Neural cell (in vitro differentiated cells): ENCODE results near the gene GMPR. TPM values are rescaled to one million over a fixed set of nuclear protein-coding genes. Genes with fewer than 3 reads are reported as not detected.

ENCODE experiments used
- H2AFZ ChIP-seq: fragments of 200-600, 300-800 bp; sonication (generic), shearing (Covaris generic); 2 replicates; pipeline ENCODE4 v1.6.0; 2014; ENCODE audit warnings: low read depth, mild to moderate bottlenecking, antibody characterized with exemption, low read length, moderate library complexity
- H3F3A ChIP-seq: fragments of 200-600 bp; shearing (Covaris generic); 2 replicates; pipeline ENCODE4 v1.6.1; 2016; ENCODE audit warnings: mild to moderate bottlenecking, moderate library complexity, mixed read lengths, antibody characterized with exemption, low read length; ENCODE audit not compliant: insufficient read depth, poor library complexity, severe bottlenecking
- H3K27ac ChIP-seq: fragments of 200-600, 300-800 bp; sonication (generic), shearing (Covaris generic); 2 replicates; pipeline ENCODE4 v1.5.1; 2014; ENCODE audit warnings: mild to moderate bottlenecking, low read length, moderate library complexity
- H3K27me3 ChIP-seq: fragments of 300-800, 200-600 bp; sonication (generic), shearing (Covaris generic); 2 replicates; pipeline ENCODE4 v1.6.0; 2014; ENCODE audit warnings: mild to moderate bottlenecking, low read depth, low read length, moderate library complexity; ENCODE audit not compliant: insufficient read depth
- H3K36me3 ChIP-seq: fragments of 300-800, 200-600 bp; sonication (generic), shearing (Covaris generic); 2 replicates; pipeline ENCODE4 v1.5.1; 2014; ENCODE audit warnings: mild to moderate bottlenecking, antibody characterized with exemption, low read length, moderate library complexity; ENCODE audit not compliant: insufficient read depth
- H3K4me2 ChIP-seq: fragments of 300-800, 200-600 bp; sonication (generic), shearing (Covaris generic); 2 replicates; pipeline ENCODE4 v1.6.0; 2014; ENCODE audit warnings: mild to moderate bottlenecking, low read length
- H3K4me3 ChIP-seq: fragments of 300-800, 200-600 bp; sonication (generic), shearing (Covaris generic); 2 replicates; pipeline ENCODE4 v1.5.1; 2014; ENCODE audit warnings: mild to moderate bottlenecking, low read length, moderate library complexity
- H3K79me2 ChIP-seq: fragments of 200-600 bp; shearing (Covaris generic); replicated peaks from 2 replicates; pipeline ENCODE4 v1.6.0; 2014; ENCODE audit warnings: mild to moderate bottlenecking, low read length, moderate library complexity; ENCODE audit not compliant: insufficient read depth
- H3K9ac ChIP-seq: fragments of 300-800, 200-600 bp; sonication (generic), shearing (Covaris generic); 2 replicates; pipeline ENCODE4 v1.6.1; 2016; ENCODE audit warnings: mild to moderate bottlenecking, low read length, mixed read lengths
- H3K9me2 ChIP-seq: fragments of 200-600 bp; shearing (Covaris generic); 2 replicates; pipeline ENCODE4 v1.6.1; 2016; ENCODE audit warnings: mild to moderate bottlenecking, low read length, mixed read lengths; ENCODE audit not compliant: insufficient read depth
- H3K9me3 ChIP-seq: fragments of 200-600, 300-800 bp; sonication (generic), shearing (Covaris generic); 2 replicates; pipeline ENCODE4 v1.6.1; 2016; ENCODE audit warnings: mild to moderate bottlenecking, mixed run types, low read length, moderate library complexity, mixed read lengths
- H4K20me1 ChIP-seq: fragments of 200-600 bp; shearing (Covaris generic); 2 replicates; pipeline ENCODE4 v1.6.1; 2016; ENCODE audit warnings: mild to moderate bottlenecking, mixed run types; ENCODE audit not compliant: insufficient read depth
- EP300 ChIP-seq: fragments of 450-650 bp; conservative IDR thresholded peaks from 2 replicates; pipeline ENCODE4 v1.6.1; 2014; ENCODE audit warnings: antibody characterized with exemption, mild to moderate bottlenecking, moderate library complexity; ENCODE audit not compliant: poor library complexity, severe bottlenecking
- EZH2 ChIP-seq: fragments of 200-600, 300-800 bp; shearing (Covaris generic), sonication (generic); IDR thresholded peaks from 2 replicates; pipeline ENCODE4 v1.6.1; 2014; ENCODE audit warnings: antibody characterized with exemption, low read length, borderline replicate concordance, mild to moderate bottlenecking; ENCODE audit not compliant: insufficient read depth, poor library complexity, severe bottlenecking
- MXI1 ChIP-seq: fragments of 450-650 bp; conservative IDR thresholded peaks from 2 replicates; pipeline ENCODE4 v1.6.1; 2014; ENCODE audit warnings: antibody characterized with exemption, mild to moderate bottlenecking; ENCODE audit not compliant: poor library complexity, severe bottlenecking
- POLR2AphosphoS5 ChIP-seq: IDR thresholded peaks from 2 replicates; pipeline ENCODE4 v1.6.1; 2012
- RAD21 ChIP-seq: fragments of 450-650 bp; conservative IDR thresholded peaks from 2 replicates; pipeline ENCODE4 v1.6.1; 2014; ENCODE audit warnings: antibody characterized with exemption, mild to moderate bottlenecking, moderate library complexity
- SMC3 ChIP-seq: fragments of 450-650 bp; conservative IDR thresholded peaks from 2 replicates; pipeline ENCODE4 v1.6.1; 2014; ENCODE audit warnings: antibody characterized with exemption, mild to moderate bottlenecking, moderate library complexity; ENCODE audit not compliant: poor library complexity
- TAF1 ChIP-seq: IDR thresholded peaks from 2 replicates; pipeline ENCODE4 v1.6.1; 2012; ENCODE audit warnings: low read depth
- polyA plus RNA-seq: library from polyadenylated mRNA; depleted of rRNA; stranded (reverse); fragments of >200 nt; gene quantifications from 2 replicates; pipeline ENCODE4 v1.2.3, GENCODE V29; 2014
- TF ChIP-seq, protein P1 (sequence below): fragments of 450-650 bp; IDR thresholded peaks from 2 replicates; pipeline ENCODE4 v1.5.1; 2014; ENCODE audit warnings: antibody characterized with exemption, mild to moderate bottlenecking, moderate library complexity; ENCODE audit not compliant: poor library complexity, severe bottlenecking
- TF ChIP-seq, protein P2 (sequence below): IDR thresholded peaks from 2 replicates; pipeline ENCODE4 v1.6.1; 2012; ENCODE audit warnings: borderline replicate concordance

The GMPR gene
- polyA plus RNA-seq, 1 donor from 2014 or later = not detected

DNA sequence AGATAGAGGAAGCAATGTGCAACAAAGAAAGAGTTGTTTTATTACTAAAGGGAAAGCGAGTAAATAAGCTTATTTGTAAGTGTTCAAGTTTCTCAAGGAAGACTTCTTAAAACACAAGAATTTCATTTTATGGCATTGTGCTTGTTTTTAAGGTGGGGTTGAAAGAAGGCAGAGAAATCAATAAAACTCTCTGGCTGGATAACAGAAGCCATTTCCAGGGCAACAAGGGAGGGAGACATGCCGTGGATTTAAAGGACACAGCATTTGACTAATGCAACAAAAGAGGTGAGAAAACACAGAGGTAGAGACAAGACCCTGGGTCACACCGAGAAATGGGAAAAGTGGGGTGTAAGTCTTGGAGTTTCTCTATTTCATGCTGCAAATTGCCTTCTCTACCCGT, 28.8 kb upstream of the GMPR start:
- H3K4me3 ChIP-seq = no peak overlapping the region
- H3K27ac ChIP-seq = no peak overlapping the region
- TF ChIP-seq SMC3 (no peak), POLR2AphosphoS5 (no peak), EZH2 (no peak), MXI1 (no peak), TAF1 (no peak), EP300 (no peak)
- TF ChIP-seq, protein P1, sequence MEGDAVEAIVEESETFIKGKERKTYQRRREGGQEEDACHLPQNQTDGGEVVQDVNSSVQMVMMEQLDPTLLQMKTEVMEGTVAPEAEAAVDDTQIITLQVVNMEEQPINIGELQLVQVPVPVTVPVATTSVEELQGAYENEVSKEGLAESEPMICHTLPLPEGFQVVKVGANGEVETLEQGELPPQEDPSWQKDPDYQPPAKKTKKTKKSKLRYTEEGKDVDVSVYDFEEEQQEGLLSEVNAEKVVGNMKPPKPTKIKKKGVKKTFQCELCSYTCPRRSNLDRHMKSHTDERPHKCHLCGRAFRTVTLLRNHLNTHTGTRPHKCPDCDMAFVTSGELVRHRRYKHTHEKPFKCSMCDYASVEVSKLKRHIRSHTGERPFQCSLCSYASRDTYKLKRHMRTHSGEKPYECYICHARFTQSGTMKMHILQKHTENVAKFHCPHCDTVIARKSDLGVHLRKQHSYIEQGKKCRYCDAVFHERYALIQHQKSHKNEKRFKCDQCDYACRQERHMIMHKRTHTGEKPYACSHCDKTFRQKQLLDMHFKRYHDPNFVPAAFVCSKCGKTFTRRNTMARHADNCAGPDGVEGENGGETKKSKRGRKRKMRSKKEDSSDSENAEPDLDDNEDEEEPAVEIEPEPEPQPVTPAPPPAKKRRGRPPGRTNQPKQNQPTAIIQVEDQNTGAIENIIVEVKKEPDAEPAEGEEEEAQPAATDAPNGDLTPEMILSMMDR = no peak
- TF ChIP-seq, protein P2, sequence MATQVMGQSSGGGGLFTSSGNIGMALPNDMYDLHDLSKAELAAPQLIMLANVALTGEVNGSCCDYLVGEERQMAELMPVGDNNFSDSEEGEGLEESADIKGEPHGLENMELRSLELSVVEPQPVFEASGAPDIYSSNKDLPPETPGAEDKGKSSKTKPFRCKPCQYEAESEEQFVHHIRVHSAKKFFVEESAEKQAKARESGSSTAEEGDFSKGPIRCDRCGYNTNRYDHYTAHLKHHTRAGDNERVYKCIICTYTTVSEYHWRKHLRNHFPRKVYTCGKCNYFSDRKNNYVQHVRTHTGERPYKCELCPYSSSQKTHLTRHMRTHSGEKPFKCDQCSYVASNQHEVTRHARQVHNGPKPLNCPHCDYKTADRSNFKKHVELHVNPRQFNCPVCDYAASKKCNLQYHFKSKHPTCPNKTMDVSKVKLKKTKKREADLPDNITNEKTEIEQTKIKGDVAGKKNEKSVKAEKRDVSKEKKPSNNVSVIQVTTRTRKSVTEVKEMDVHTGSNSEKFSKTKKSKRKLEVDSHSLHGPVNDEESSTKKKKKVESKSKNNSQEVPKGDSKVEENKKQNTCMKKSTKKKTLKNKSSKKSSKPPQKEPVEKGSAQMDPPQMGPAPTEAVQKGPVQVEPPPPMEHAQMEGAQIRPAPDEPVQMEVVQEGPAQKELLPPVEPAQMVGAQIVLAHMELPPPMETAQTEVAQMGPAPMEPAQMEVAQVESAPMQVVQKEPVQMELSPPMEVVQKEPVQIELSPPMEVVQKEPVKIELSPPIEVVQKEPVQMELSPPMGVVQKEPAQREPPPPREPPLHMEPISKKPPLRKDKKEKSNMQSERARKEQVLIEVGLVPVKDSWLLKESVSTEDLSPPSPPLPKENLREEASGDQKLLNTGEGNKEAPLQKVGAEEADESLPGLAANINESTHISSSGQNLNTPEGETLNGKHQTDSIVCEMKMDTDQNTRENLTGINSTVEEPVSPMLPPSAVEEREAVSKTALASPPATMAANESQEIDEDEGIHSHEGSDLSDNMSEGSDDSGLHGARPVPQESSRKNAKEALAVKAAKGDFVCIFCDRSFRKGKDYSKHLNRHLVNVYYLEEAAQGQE = no peak
- no peaks in the 10 kb centered on the region for H4K20me1 ChIP-seq
- H3F3A ChIP-seq = no peaks in the 10 kb centered on the region
- H3K9me2 ChIP-seq = no peaks in the 10 kb centered on the region
- H3K27me3 ChIP-seq = no peaks in the 10 kb centered on the region
- H3K79me2 ChIP-seq = no peaks in the 10 kb centered on the region
- no peaks in the 10 kb centered on the region for H3K9me3 ChIP-seq
- no peak overlapping the region for H3K4me2 ChIP-seq
- H3K36me3 ChIP-seq = no peaks in the 10 kb centered on the region
- H2AFZ ChIP-seq = no peak overlapping the region
- H3K9ac ChIP-seq = no peak overlapping the region

DNA sequence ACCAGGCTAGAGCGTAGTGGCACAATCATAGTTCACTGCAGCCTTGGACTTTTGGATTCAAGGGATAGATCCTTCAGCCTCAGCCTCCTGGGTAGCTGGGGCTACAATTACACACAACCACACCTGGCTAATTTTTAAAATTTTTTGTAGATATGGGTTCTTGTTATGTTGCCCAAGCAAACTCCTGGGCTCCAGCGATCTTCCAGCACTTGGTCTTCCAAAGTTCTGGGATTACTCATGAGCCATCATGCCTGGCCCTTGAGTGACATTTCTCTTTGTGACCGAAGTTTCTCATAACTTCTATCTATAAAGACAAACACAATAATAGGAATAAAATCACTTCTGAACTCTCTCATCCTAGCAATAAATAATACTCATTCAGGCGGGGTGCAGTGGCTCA, 26.1 kb upstream of the GMPR start:
- Histone ChIP-seq H4K20me1 (no peaks in the 10 kb centered on the region), H3K9me2 (no peaks in the 10 kb centered on the region), H3K4me2 (no peak overlapping the region), H3K9me3 (no peaks in the 10 kb centered on the region), H3K36me3 (no peaks in the 10 kb centered on the region), H3K9ac (no peak overlapping the region), H3K4me3 (no peak overlapping the region), H3K27ac (no peak overlapping the region), H3K27me3 (no peaks in the 10 kb centered on the region), H3F3A (no peaks in the 10 kb centered on the region), H2AFZ (no peak overlapping the region), H3K79me2 (no peaks in the 10 kb centered on the region)
- TF ChIP-seq SMC3 (no peak), RAD21 (no peak), EP300 (no peak), MXI1 (no peak), TAF1 (no peak), EZH2 (no peak), POLR2AphosphoS5 (no peak)
- TF ChIP-seq, protein P1 = no peak
- TF ChIP-seq, protein P2 = no peak
